SIG-M5 (cell line): ENCODE results near the gene KANK4.
"Not testable (repeated sequence)": the region's sequence is repeated elsewhere in the genome, so short reads cannot be mapped to it uniquely, and the experiment has no call there.

ENCODE experiments used
- DNase-seq: peaks from one replicate; lab custom pipeline; 2025; lab: John Stamatoyannopoulos, UW

The KANK4 gene

GRCh38 chr1:62271134-62271533 lies 48.1 kb downstream of the KANK4 start:
- DNase-seq = no peak

DNA sequence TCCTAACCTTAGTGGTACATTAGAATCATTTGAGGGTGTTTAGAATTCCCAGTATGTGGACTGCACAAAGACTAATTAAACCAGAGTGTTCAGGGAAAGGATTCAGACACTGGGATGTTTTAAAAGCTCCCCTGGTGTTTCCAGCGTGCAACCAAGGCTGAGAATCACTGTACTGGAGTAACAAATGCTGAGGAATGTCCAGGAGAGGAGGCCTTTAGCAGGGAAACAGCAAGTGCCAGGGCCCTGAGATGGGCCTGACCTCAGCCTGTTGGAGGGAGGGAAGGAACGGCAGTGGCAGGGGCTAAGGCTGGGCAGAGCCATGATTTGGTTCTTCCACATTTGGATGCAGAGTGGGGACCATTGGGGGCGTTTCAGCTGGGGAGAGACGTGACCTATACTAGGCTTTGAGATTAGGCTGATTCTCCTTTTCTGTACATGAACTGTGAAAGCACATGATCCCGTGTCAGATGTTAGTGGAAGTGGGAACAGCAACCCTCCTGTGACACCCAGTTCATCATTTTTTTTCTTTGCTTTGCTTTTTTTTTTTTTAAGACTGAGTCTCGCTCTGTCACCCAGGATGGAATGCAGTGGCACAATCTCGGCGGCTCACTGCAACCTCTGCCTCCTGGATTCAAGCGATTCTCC lies 49.3 kb downstream of the KANK4 start:
- no peak for DNase-seq

- no peak for DNase-seq
Observed at GRCh38 chr1:62269439-62269838, 49.8 kb downstream of the KANK4 start.

DNA sequence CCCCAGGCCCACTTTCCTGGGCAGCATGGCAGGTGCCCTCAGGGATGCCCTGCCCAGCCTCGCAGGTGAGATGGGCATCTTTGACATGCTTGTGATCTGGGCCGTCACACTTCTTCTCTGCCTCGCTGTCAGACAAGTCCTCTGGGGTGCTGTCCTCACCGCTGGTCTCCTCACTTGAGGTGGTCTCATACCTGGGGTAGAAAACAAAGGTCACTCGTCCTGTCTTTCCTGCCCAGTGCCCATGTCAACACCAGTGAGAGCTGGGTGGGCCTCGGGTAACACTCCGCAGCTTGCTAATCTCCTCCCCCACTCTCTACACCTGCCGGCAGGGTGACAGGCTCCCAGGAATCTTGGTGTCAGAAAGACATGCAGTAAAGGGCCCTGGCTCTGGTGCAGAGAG lies 50.9 kb downstream of the KANK4 start:
- DNase-seq = no peak

GRCh38 chr1:62265956-62266935 lies 53.0 kb downstream of the KANK4 start:
- no peak for DNase-seq

DNA sequence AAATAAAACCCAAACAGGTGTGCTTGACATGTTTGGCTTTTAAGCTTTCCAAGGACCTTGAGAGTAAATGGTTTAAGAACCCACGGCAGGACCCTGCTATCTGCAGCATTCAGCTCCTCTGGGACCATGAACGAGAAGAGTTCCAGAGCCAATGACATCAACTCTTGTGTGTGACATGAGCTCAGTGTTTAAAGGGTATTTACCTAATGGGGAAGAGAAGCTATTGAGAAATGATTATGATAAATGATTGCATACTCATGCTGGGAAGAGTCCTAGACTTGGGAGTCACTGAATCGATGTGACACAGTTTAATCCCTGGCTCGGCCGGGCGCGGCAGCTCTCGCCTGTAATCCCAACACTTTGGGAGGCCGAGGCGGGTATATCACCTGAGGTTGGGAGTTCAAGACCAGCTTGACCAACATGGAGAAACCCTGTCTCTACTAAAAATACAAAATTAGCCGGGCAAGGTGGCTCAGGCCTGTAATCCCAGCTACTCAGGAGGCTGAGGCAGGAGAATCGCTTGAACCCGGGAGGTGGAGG lies 55.4 kb downstream of the KANK4 start:
- no peak for DNase-seq

DNA sequence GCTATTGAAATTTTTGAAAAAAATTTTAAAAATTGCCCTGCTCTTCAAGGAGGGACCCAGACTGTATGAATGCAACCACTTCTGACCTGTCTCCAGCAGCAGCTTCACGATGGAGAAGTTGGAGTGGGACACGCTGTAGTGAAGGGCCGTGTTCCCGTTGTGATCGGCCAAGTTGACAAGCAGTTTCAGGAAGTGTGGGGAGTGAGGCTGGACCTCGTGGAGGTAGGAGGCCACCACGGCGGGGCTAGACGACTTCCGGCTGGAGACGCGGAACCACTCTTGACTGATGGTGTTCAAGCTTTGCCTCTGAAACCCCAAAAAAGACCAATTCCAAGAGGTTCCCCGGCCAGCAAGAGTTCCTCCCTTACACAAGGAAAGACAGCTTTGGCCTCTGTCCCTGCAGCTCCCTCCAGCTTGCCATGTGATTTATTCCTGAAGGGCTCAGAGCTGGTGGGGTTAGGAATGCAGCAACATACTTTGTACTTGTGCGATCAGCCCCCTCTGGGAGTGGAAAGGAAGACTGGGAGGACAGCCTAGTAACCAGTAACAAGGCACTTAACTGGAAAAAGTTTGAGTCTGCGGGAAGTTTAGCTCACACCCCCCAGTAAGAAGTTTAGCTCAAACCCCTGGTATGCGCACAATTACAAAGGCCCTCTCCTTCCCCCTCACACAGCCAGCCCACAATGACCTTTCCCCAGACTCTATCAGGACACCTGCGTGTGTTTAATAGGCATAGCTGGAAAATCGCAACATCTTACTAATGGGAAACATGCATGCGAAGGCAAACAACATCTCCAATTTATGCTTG lies 56.0 kb downstream of the KANK4 start:
- no peak for DNase-seq

- DNase-seq = no peak
Observed at GRCh38 chr1:62260688-62261087, 58.5 kb downstream of the KANK4 start.

DNA sequence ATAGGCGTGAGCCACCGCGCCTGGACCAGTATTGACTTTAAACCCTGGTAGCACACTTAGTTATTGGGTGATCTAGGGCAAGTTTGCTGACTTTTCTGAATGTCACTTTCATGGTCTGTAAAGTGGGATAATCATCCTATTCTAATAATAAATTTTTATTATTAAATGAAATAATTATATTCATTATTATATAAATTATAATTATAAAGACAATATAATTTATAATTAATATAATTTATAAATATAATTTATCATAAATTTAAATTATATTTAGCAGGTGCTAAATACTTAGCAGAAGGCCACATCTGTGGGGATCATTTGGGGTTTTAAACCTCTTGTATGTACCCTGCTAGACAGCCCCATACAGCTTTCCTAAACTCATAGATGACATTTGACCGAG lies 59.7 kb downstream of the KANK4 start:
- no peak for DNase-seq

- DNase-seq = no peak
Observed at GRCh38 chr1:62250126-62250726, 69.0 kb downstream of the KANK4 start.

- no peak for DNase-seq
Observed at GRCh38 chr1:62247391-62248168, 71.7 kb downstream of the KANK4 start.

GRCh38 chr1:62245201-62245600 lies 74.0 kb downstream of the KANK4 start:
- DNase-seq = no peak

- DNase-seq = not testable (repeated sequence)
Observed at GRCh38 chr1:62244380-62244779, 74.9 kb downstream of the KANK4 start.

DNA sequence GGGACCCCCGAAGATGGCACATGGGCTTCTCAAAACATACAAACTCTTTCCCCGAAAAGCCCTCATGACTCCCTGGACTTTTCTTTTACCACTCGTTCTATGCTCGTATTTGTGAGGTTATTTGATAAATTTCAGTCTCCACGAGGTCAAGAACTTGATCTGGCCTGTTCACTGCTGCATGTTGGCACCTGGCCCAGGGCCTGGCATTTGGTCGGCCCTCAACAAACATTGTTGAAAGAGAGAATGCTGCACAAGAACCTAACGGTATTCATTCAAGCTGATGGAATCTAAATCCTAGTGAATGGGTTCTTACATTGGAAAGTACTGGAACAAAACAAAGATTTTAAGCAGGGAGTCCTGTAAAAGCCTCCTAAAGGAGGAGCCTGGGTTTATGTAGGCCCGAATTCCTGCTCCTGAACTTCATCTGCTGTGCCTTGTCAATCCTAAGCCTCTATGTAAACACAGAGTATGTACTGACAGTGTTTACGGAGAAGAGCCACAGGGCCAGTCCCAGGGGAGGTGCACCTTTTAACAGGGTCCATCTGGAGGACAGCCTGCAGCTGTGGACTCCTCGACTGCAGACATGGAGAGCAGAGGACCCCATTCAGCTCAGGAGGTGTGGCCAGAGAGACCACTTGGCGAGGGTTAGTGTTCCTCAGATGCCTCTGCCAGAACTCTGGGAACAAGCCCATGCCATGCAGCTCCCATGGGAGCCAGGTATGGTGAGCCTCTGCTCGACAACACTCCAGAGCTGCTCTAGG lies 77.7 kb downstream of the KANK4 start:
- no peak for DNase-seq

GRCh38 chr1:62240651-62241370 lies 78.4 kb downstream of the KANK4 start:
- no peak for DNase-seq

DNA sequence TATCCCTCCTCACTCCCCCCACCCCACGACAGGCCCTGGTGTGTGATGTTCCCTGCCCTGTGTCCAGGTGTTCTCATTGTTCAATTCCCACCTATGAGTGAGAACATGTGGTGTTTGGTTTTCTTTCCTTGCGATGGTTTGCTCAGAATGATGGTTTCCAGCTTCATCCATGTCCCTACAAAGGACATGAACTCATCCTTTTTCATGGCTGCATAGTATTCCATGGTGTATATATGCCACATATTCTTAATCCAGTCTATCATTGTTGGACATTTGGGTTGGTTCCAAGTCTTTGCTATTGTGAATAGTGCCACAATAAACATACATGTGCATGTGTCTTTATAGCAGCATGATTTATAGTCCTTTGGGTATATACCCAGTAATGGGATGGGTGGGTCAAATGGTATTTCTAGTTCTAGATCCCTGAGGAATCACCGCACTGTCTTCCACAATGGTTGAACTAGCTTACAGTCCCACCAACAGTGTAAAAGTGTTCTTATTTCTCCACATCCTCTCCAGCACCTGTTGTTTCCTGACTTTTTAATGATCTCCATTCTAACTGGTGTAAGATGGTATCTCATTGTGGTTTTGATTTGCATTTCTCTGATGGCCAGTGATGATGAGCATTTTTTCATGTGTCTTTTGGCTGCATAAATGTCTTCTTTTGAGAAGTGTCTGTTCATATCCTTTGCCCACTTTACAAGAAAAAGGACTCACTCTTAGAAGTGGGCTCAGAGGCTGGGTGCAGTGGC lies 79.4 kb downstream of the KANK4 start:
- not testable (repeated sequence) for DNase-seq

- no peak for DNase-seq
Observed at GRCh38 chr1:62238507-62238906, 80.7 kb downstream of the KANK4 start.

GRCh38 chr1:62237950-62238374 lies 81.3 kb downstream of the KANK4 start:
- no peak for DNase-seq

DNA sequence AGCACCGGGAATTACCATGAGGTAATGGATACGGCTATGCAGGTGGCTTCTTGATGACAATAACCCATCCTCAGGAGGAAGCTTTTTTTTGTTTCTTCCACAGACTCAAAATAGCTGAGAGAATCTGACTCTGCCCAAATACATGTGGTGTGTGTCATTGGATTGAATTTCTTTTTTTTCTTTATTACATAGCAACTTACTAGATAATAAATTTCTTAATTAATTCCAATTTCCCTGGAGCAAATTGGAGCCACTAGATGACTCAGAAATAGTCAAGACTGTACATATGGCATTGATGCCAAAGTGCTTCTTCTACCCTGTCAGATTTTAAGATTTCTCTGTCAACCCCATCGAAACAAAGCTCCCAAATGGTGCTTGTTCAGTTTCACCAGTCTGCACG lies 81.9 kb downstream of the KANK4 start:
- no peak for DNase-seq
